ENCODE results near the gene FRZB.

GRCh38 chr2:182831921-182832320 lies 34.5 kb downstream of the FRZB start:
- TF ChIP-seq POLR2A (IDR thresholded peaks at IDR 0.05) (no peak), CTCF (IDR thresholded peaks at IDR 0.05) (no peak), POLR2AphosphoS5 (IDR thresholded peaks at IDR 0.05; ENCODE audit: insufficient read depth in 1 of 2, low read depth in 1 of 2) (no peak)
